ENCODE results near the gene OGT.

DNA sequence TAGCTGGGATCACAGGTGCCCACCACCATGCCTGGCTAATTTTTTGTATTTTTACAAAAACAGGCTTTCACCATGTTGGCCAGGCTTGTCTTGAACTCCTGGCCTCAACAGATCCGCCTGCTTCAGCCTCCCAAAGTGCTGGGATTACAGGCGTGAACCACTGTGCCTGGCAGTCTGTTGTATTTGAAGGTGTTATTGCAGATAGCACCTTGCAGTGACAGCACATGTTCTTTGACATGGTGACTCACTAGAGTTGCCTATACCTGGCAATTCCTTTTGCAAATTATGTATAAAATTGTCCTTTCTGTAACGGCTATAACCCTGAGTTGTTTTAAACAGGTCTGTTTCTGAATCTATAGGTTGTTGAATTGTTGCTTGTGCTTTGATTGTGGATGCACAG, 7.9 kb downstream of the OGT start:
- no peak for TF ChIP-seq EZH2 (IDR thresholded peaks at IDR 0.05)
- TF ChIP-seq, protein P1, sequence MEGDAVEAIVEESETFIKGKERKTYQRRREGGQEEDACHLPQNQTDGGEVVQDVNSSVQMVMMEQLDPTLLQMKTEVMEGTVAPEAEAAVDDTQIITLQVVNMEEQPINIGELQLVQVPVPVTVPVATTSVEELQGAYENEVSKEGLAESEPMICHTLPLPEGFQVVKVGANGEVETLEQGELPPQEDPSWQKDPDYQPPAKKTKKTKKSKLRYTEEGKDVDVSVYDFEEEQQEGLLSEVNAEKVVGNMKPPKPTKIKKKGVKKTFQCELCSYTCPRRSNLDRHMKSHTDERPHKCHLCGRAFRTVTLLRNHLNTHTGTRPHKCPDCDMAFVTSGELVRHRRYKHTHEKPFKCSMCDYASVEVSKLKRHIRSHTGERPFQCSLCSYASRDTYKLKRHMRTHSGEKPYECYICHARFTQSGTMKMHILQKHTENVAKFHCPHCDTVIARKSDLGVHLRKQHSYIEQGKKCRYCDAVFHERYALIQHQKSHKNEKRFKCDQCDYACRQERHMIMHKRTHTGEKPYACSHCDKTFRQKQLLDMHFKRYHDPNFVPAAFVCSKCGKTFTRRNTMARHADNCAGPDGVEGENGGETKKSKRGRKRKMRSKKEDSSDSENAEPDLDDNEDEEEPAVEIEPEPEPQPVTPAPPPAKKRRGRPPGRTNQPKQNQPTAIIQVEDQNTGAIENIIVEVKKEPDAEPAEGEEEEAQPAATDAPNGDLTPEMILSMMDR (IDR thresholded peaks at IDR 0.05) = no peak
- TF ChIP-seq EZH2phosphoT487 (IDR thresholded peaks at IDR 0.05) = no peak
